Liver (tissue), 3 donors: Measurements from ENCODE around the gene ZNF280D.

Experiments used
- CTCF ChIP-seq: fragments of 150-350 bp; IDR thresholded peaks from 2 replicates; pipeline ENCODE4 v1.5.1; 2017; ENCODE audit warnings: improper control_type of control experiment, low read depth, low read length; ENCODE audit not compliant: missing input control
- EGR1 ChIP-seq, 2 donors: IDR thresholded peaks; 2 replicates each; pipeline ENCODE4 v1.6.1; 2016 to 2018; ENCODE audit warnings: antibody characterized with exemption in 2 of 2, low read depth in 2 of 2
- FOXA1 ChIP-seq: IDR thresholded peaks from 2 replicates; pipeline ENCODE4 v1.6.1; 2016; ENCODE audit warnings: antibody characterized with exemption
- FOXA2 ChIP-seq: IDR thresholded peaks from 2 replicates; pipeline ENCODE4 v1.6.1; 2016; ENCODE audit warnings: antibody characterized with exemption
- GABPA ChIP-seq, 2 donors: IDR thresholded peaks in 1 of 2; conservative IDR thresholded peaks in 1 of 2; 2 replicates each; pipeline ENCODE4 v1.6.1; 2016; ENCODE audit warnings: antibody characterized with exemption in 2 of 2, mild to moderate bottlenecking in 1 of 2, moderate library complexity in 1 of 2
- JUND ChIP-seq, 2 donors: IDR thresholded peaks; 2 replicates each; pipeline ENCODE4 v1.6.1; 2016; ENCODE audit warnings: antibody characterized with exemption in 2 of 2
- RXRA ChIP-seq, 2 donors: IDR thresholded peaks; 2 replicates each; pipeline ENCODE4 v1.6.1; 2017 to 2018; ENCODE audit warnings: antibody characterized with exemption in 2 of 2, mild to moderate bottlenecking in 1 of 2
- SP1 ChIP-seq: IDR thresholded peaks from 2 replicates; pipeline ENCODE4 v1.6.1; 2018; ENCODE audit warnings: antibody characterized with exemption, mild to moderate bottlenecking
- TAF1 ChIP-seq: conservative IDR thresholded peaks from 2 replicates; pipeline ENCODE4 v1.6.1; 2016; ENCODE audit warnings: antibody characterized with exemption, mild to moderate bottlenecking
- YY1 ChIP-seq: IDR thresholded peaks from 2 replicates; pipeline ENCODE4 v1.6.1; 2016; ENCODE audit warnings: antibody characterized with exemption, mild to moderate bottlenecking
- ZBTB33 ChIP-seq: IDR thresholded peaks from 2 replicates; pipeline ENCODE4 v1.6.1; 2016; ENCODE audit warnings: antibody characterized with exemption
- TF ChIP-seq, protein P1 (sequence below): IDR thresholded peaks from 2 replicates; pipeline ENCODE4 v1.6.1; 2016; ENCODE audit warnings: antibody characterized with exemption
- TF ChIP-seq, protein P2 (sequence below): IDR thresholded peaks from 2 replicates; pipeline ENCODE4 v1.6.1; 2016; ENCODE audit warnings: antibody characterized with exemption, mild to moderate bottlenecking
- donor health status: healthy.
- donor health status: healthy.

GRCh38 chr15:56716334-56716733 lies 17.0 kb downstream of the ZNF280D start:
- TF ChIP-seq CTCF (no peak), SP1 (no peak), YY1 (no peak), FOXA1 (no peak), GABPA (IDR thresholded peaks at IDR 0.05 in 1 of 2, conservative IDR thresholded peaks at IDR 0.05 in 1 of 2) (no peak), JUND (IDR thresholded peaks at IDR 0.05) (no peak), FOXA2 (no peak), ZBTB33 (no peak), RXRA (IDR thresholded peaks at IDR 0.05) (no peak), EGR1 (IDR thresholded peaks at IDR 0.05; ENCODE audit: low read depth in 2 of 2) (no peak), TAF1 (no peak)
- TF ChIP-seq, protein P1, sequence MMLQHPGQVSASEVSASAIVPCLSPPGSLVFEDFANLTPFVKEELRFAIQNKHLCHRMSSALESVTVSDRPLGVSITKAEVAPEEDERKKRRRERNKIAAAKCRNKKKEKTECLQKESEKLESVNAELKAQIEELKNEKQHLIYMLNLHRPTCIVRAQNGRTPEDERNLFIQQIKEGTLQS = no peak
- TF ChIP-seq, protein P2, sequence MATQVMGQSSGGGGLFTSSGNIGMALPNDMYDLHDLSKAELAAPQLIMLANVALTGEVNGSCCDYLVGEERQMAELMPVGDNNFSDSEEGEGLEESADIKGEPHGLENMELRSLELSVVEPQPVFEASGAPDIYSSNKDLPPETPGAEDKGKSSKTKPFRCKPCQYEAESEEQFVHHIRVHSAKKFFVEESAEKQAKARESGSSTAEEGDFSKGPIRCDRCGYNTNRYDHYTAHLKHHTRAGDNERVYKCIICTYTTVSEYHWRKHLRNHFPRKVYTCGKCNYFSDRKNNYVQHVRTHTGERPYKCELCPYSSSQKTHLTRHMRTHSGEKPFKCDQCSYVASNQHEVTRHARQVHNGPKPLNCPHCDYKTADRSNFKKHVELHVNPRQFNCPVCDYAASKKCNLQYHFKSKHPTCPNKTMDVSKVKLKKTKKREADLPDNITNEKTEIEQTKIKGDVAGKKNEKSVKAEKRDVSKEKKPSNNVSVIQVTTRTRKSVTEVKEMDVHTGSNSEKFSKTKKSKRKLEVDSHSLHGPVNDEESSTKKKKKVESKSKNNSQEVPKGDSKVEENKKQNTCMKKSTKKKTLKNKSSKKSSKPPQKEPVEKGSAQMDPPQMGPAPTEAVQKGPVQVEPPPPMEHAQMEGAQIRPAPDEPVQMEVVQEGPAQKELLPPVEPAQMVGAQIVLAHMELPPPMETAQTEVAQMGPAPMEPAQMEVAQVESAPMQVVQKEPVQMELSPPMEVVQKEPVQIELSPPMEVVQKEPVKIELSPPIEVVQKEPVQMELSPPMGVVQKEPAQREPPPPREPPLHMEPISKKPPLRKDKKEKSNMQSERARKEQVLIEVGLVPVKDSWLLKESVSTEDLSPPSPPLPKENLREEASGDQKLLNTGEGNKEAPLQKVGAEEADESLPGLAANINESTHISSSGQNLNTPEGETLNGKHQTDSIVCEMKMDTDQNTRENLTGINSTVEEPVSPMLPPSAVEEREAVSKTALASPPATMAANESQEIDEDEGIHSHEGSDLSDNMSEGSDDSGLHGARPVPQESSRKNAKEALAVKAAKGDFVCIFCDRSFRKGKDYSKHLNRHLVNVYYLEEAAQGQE = no peak
